ENCODE data around the gene TSPY2. TPM values are rescaled to one million over a fixed set of nuclear protein-coding genes. Genes with fewer than 3 reads are reported as not detected.

TSPY2 gene
- not detected for total RNA-seq

GRCh38 chrY:6245923-6246322, at the start of gene TSPY2:
TSPY2 (plus strand) TSS chrY:6246223; CDS start chrY:6246269, 46 bp downstream.

